ENCODE results near the gene GAK. TPM values are rescaled to one million over a fixed set of nuclear protein-coding genes. Genes with fewer than 3 reads are reported as not detected.

GAK gene
- total and polyA plus RNA-seq, 2 of the 13 experiments (the other 11 are each of a cell fraction or from before 2014, with no cell fraction given): 17.5 to 44.3 TPM

- TF ChIP-seq ZBTB33 (CRISPR knock-in tag; IDR thresholded peaks at IDR 0.05): no peak
These were observed 80.2 kb downstream of the GAK start (continued) for GRCh38 chr4:851701-852430.

GRCh38 chr4:850323-850945, 81.7 kb downstream of the GAK start:
- Histone ChIP-seq H3K4me2 (ENCODE audit: low read depth, low read length) (no peak overlapping the region), H3K9ac (ENCODE audit: insufficient read depth, low read depth, low read length) (no peak overlapping the region), H3K36me3 (replicated peaks in 1 of 2; ENCODE audit: control insufficient read depth in 1 of 2, insufficient read depth in 2 of 2, low read length in 2 of 2) (peaks cover 2 to 20% of the 10 kb centered on the region in 2 experiments; a peak in 4 of 5 replicates), H2AFZ (ENCODE audit: low read length) (no peak overlapping the region), H3K4me1 (ENCODE audit: insufficient read depth, low read length) (no peaks in the 10 kb centered on the region), H3K4me3 (replicated peaks in 1 of 3; ENCODE audit: insufficient read depth in 1 of 3, low read depth in 2 of 3, low read length in 3 of 3) (no peak overlapping the region), H3K9me3 (ENCODE audit: low read length) (no peaks in the 10 kb centered on the region), H3K27me3 (ENCODE audit: control insufficient read depth in 1 of 2, insufficient read depth in 2 of 2, low read length in 2 of 2) (no peaks in the 10 kb centered on the region), H3K79me2 (ENCODE audit: insufficient read depth, low read length) (no peaks in the 10 kb centered on the region), H3K27ac (ENCODE audit: extremely low read length, insufficient read depth, low read length) (no peak overlapping the region), H4K20me1 (ENCODE audit: insufficient read depth, low read length) (no peaks in the 10 kb centered on the region)
- TF ChIP-seq CBFB (CRISPR knock-in tag; IDR thresholded peaks at IDR 0.05): no peak
- TF ChIP-seq DBP (CRISPR knock-in tag; IDR thresholded peaks at IDR 0.05; ENCODE audit: not compliant biosample characterization): no peak
- TF ChIP-seq GFI1 (CRISPR knock-in tag; IDR thresholded peaks at IDR 0.05; ENCODE audit: borderline replicate concordance): no peak
- no peak for TF ChIP-seq ZBTB39 (CRISPR knock-in tag; IDR thresholded peaks at IDR 0.05)
- TF ChIP-seq SNRNP70 (IDR thresholded peaks at IDR 0.05; ENCODE audit: low read depth, low read length): no peak
- TF ChIP-seq ZNF564 (CRISPR knock-in tag; IDR thresholded peaks at IDR 0.05): no peak
- TF ChIP-seq MAX (IDR thresholded peaks at IDR 0.05): no peak
- TF ChIP-seq ZNF614 (CRISPR knock-in tag; IDR thresholded peaks at IDR 0.05; ENCODE audit: borderline replicate concordance): no peak
- no peak for TF ChIP-seq PTBP1 (IDR thresholded peaks at IDR 0.05; ENCODE audit: low read depth, low read length, poor library complexity, severe bottlenecking)
- TF ChIP-seq NCOA1 (CRISPR knock-in tag; IDR thresholded peaks at IDR 0.05): no peak
- TF ChIP-seq ZNF292 (CRISPR knock-in tag; IDR thresholded peaks at IDR 0.05; ENCODE audit: borderline replicate concordance, low read depth): no peak
- no peak for TF ChIP-seq SRSF1 (optimal IDR thresholded peaks at IDR 0.05; ENCODE audit: low read depth, low read length)
- TF ChIP-seq ZBTB20 (CRISPR knock-in tag; IDR thresholded peaks at IDR 0.05; ENCODE audit: borderline replicate concordance, low read depth): no peak
- TF ChIP-seq NAIF1 (CRISPR knock-in tag; IDR thresholded peaks at IDR 0.05; ENCODE audit: borderline replicate concordance): no peak
- no peak for TF ChIP-seq ZFP37 (CRISPR knock-in tag; IDR thresholded peaks at IDR 0.05; ENCODE audit: borderline replicate concordance)
- TF ChIP-seq ZNF230 (CRISPR knock-in tag; IDR thresholded peaks at IDR 0.05): no peak
- TF ChIP-seq TEAD2 (CRISPR knock-in tag; IDR thresholded peaks at IDR 0.05): no peak
- no peak for DNase-seq (ENCODE audit: low spot score)
- ChIA-PET POLR2A (no interaction called here), CTCF (ENCODE audit: low intra/inter-chr PET ratio, low total read pairs) (no interaction called here)
- no TSS peak for BruUV-seq (replicated peaks)
- WGBS (ENCODE audit: low lambda C conversion rate): 100% methylated on average over 8 of the region's 18 CpGs
- FAIRE-seq: no peak
- no peak for ATAC-seq
- in situ Hi-C loops (cut with HindIII; ENCODE audit: extremely low pct_ligation_motif_present, low pct_unique_long_range_greater_than_20kb): no loop called here
- intact Hi-C loops (cut with micrococcal nuclease; ENCODE audit: unreplicated experiment): no loop called here
